Stimulated activated CD8-positive, alpha-beta memory T cell treated with anti-CD3 and anti-CD28 coated beads, Interleukin-15, amount 100 ng/mL, for 48 hours (primary cell): ENCODE measurements around the gene CLSTN2.

Experiments used
- DNase-seq, 2 donors: peaks; one replicate each; pipeline ENCODE4 v3.0.0-alpha.2; 2020; ENCODE audit warnings: low read depth in 2 of 2

Gene CLSTN2

DNA sequence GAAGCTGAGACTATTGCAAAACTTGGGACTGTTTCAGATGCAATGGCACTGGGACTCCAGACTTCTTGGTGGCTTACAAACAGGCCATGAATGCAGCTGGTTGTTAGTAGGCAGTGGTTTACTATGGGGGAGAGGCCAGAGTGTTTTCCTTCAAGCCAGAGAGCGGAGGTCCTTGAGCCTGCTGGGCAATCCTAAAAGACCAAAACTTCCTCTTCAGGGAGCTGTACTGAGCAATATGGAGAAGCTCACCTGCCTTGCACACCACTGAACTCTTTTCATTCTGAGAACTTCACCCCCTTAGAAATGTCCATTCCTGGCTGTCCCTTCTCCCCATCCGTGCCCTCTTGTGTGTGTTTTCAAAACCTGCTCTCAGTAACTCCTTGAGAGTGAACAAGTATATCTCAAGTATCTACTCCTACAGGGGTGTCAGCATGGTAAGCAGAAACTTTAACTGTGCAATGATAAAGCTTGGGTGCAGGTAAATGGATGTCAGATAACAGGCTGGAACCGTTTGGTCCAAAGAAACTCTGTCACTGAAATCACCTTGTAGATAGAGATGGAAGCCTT is 213.9 kb downstream of the CLSTN2 start:
- no peak for DNase-seq

GRCh38 chr3:140151321-140151720 is 216.3 kb downstream of the CLSTN2 start:
- DNase-seq: no peak

- DNase-seq: no peak
These were observed 218.1 kb downstream of the CLSTN2 start for GRCh38 chr3:140152851-140153639.

- DNase-seq: no peak
These were observed 218.8 kb downstream of the CLSTN2 start for GRCh38 chr3:140153736-140154135.

GRCh38 chr3:140157161-140157560 is 222.2 kb downstream of the CLSTN2 start:
- DNase-seq: no peak

- DNase-seq: no peak
These were observed 224.7 kb downstream of the CLSTN2 start for GRCh38 chr3:140159646-140160045.

GRCh38 chr3:140160553-140160952 is 225.6 kb downstream of the CLSTN2 start:
- DNase-seq: no peak

- DNase-seq: no peak
These were observed 227.6 kb downstream of the CLSTN2 start for GRCh38 chr3:140162551-140162950.

DNA sequence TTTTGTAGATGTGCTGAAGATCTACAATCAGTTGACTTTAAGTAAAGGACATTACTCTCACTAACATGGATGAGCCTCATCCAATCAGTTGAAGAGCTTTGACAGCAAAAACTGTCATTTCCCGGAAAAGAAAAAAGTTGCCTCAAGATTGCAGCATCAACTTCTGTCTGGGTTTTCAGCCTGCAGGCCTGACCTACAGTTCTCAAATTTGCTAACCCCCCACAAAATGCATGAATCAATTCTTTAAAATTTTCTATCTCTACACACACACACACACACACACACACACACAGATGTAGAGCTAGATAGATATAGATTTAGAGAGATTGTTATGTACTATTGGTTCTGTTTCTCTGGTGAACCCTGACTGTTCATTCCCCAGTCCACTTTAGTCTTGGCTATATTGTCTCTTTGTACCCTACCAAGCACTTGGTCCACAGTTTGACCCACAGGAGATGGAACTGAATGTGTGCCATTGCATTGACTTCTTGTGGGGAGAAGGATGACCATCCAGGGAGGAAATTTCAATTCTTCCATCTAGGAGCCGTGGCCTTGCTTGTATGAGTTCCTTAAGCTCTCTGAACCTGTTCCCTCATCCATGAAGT is 228.3 kb downstream of the CLSTN2 start:
- DNase-seq: no peak

GRCh38 chr3:140164156-140164555 is 229.2 kb downstream of the CLSTN2 start:
- DNase-seq: no peak

DNA sequence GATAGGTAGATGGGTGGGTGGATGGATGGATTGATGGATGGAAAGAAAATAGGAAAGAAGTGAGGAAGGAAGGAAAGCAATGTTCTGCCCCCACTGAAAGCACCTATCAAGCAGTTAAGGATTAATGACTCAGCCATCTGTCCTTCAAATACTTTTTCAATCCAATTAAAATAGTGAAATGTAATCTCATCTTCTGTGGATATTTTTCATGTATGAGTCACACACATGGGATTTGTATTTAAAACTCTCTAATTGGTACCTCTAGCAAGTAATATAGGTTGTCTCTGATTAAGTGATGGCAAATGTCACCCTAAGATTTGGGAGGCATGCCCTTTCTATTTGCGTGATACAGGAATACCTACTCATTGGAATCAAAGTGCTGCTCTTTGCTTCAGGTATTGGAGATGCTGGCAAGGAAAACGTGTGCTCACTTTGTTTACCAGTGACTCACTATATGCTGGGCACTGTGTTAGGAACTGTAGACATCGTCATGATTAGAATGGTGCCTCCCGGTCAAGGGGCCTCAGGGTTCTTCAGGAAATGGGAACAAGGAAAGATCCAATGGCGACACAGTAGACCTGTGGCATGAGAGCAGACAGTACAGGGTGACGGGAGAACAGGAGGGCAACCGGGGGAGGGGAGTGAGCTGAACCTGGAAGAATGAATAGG is 230.1 kb downstream of the CLSTN2 start:
- DNase-seq: no peak

DNA sequence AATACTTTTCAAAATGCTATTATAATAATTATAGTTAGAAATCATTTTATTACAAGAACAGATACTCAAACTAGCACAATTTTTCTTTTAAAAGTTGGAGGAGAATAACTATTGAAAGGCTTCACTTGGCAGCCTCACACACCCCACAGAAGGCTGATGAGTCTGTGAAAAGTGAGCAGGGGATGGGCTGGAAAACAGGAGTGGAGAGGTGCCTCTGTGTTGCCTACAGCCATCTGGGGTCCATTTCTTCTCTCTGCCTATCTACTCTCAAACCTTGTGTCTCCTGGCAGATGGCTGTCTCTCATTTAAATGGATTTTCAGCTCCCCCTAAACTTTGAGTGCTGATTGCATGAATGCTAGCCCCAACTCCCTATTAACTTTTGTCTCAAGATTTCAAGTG is 230.8 kb downstream of the CLSTN2 start:
- no peak for DNase-seq

DNA sequence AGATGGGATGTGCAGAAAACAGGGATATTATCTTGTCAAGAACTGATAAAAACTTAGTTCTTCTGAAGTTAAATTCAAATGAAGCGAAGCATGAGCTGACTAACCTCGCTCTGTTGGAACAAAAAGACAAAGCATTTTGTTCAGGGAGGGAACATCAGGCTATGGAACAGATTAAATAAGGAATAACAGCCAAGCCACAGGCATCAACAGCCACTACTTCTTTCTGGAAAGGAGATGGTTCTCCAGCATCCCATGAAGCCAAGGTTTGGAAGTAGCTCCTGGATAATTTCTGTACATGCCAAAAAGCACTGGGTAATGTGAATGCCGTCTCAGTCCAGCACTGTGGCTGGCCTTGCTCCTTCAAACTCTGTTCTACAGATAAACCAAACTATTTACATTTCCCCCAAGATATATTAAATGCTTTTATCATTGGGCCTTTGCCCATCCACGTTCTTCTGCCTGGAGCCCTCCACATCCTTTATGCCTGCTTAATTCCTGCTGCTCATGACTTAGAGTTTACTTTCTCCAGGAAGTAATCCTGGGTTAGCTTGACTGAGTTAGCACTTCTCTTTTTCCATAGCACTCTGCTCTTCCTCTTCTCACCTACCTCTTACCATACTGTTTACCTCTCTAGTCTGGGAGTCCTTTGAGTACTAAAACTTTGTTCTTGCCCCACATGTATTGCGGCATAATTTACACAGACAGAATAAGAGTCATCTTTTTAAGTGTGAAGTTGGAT is 232.0 kb downstream of the CLSTN2 start:
- no peak for DNase-seq

GRCh38 chr3:140167600-140168281 is 232.8 kb downstream of the CLSTN2 start:
- DNase-seq: no peak

DNA sequence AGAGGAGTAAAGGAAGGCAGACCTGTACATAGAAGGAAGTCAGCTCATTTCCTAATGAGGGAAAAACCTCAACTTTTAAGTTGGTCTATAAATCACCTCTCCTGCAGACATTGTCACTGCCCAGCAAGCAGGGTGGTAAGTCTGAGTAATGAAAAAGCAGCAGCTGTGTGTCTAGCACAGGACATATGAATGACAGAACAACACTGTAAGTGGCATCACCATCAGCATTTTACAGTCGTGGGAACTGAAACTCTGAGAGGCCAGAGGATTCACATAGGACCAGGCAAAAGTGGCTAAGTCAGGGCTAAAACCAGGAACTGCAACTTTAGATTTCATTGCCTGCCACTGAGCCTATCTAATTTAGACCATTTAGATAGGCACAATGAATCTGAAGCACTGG is 235.6 kb downstream of the CLSTN2 start:
- DNase-seq: no peak

GRCh38 chr3:140176526-140176925 is 241.5 kb downstream of the CLSTN2 start:
- DNase-seq: no peak

- no peak for DNase-seq
These were observed 243.0 kb downstream of the CLSTN2 start for GRCh38 chr3:140177943-140178342.

- no peak for DNase-seq
These were observed 243.5 kb downstream of the CLSTN2 start for GRCh38 chr3:140178482-140178881.

DNA sequence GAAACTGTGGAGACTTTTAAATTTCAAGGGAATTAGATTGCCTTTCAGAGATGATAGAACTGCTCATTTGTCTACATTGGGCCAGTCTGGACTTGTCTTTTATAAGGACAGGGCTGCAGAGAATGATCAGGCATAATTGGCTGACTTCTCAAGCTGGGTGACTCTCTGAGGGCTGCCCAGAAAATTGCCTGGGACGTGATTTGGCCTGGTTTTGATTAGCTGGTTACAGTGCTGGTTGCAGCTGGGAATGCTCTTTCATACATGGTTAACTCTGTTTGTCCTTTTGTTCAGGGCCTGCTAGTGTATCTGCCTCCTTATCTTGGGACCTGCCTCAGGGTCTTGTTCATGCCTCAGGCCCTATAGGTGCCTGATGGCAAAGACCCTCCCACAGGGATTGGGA is 245.6 kb downstream of the CLSTN2 start:
- DNase-seq: no peak

- DNase-seq: no peak
These were observed 250.4 kb downstream of the CLSTN2 start for GRCh38 chr3:140185375-140185774.

DNA sequence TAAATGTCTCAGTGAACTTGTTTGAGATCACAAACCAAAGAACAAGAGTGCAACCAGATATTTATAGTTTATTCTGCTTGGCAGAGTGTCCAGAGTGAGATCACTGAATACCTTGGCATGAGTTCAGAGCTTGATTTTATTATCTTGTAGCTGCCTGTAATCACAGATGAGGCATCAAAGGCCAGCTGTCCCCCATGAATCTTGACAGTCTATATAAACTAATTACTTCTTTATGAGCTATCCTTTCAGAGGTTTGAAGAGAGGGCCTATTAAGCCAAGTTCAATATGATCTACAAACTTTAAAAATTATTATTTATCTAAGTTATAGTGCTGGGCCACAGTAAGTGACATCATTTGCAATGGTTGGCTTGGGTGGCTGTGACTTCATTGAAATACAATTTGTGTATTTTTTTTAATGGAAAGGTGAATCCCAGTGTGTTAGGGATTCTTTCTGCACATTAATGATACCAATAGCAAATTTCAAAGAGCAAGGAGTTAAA is 251.5 kb downstream of the CLSTN2 start:
- no peak for DNase-seq
